Natural killer cell (primary cell): ENCODE data around the gene C10orf71. TPM values are rescaled to one million over a fixed set of nuclear protein-coding genes. Genes with fewer than 3 reads are reported as not detected.

Source experiments
- ATAC-seq, 3 donors: fragments of 150-1000 bp in 2 of 3; fragments of 200-7000 bp in 1 of 3; cut with Tn5 transposase; 1 replicate in 1 of 3; 2 replicates in 2 of 3; pipeline ENCODE4 v1.10.0; 2021; ENCODE audit warnings: mild to moderate bottlenecking in 2 of 3, moderate library complexity in 2 of 3
- DNase-seq, 2 donors: peaks; one replicate each; pipeline versions ENCODE4 v3.0.0 to v3.0.0-alpha.2; 2013 to 2021; ENCODE audit warnings: mixed read lengths in 1 of 2
- H3K27ac ChIP-seq: one replicate; pipeline ENCODE4 v1.5.1; 2013; ENCODE audit warnings: mild to moderate bottlenecking, low read length
- H3K27me3 ChIP-seq: one replicate; pipeline ENCODE4 v1.6.1; 2013; ENCODE audit warnings: low read length; ENCODE audit not compliant: control insufficient read depth, insufficient read depth
- H3K36me3 ChIP-seq: one replicate; pipeline ENCODE4 v1.6.1; 2013; ENCODE audit warnings: low read length; ENCODE audit not compliant: control insufficient read depth, insufficient read depth
- H3K4me1 ChIP-seq: one replicate; pipeline ENCODE4 v1.6.1; 2013; ENCODE audit warnings: low read length; ENCODE audit not compliant: control insufficient read depth, insufficient read depth
- H3K4me3 ChIP-seq: one replicate; pipeline ENCODE4 v1.5.1; 2013; ENCODE audit warnings: low read length
- H3K9me3 ChIP-seq: one replicate; pipeline ENCODE4 v1.6.1; 2013; ENCODE audit warnings: low read length; ENCODE audit not compliant: control insufficient read depth, insufficient read depth
- H3K27ac Mint-ChIP-seq, 2 donors: one replicate each; pipeline ENCODE4 v1.8.0; 2022; ENCODE audit warnings: mild to moderate bottlenecking in 2 of 2, mixed read lengths in 2 of 2, moderate library complexity in 1 of 2
- H3K27me3 Mint-ChIP-seq, 2 donors: one replicate each; pipeline ENCODE4 v1.8.0; 2022; ENCODE audit warnings: low read depth in 2 of 2, mixed read lengths in 2 of 2
- H3K36me3 Mint-ChIP-seq: one replicate; pipeline ENCODE4 v1.8.0; 2022; ENCODE audit warnings: mixed read lengths
- H3K4me1 Mint-ChIP-seq, 2 donors: one replicate each; pipeline ENCODE4 v1.8.0; 2022; ENCODE audit warnings: mixed read lengths in 2 of 2
- H3K4me3 Mint-ChIP-seq: one replicate; pipeline ENCODE4 v1.8.0; 2022; ENCODE audit warnings: mild to moderate bottlenecking, moderate library complexity, mixed read lengths
- H3K9me3 Mint-ChIP-seq, 2 donors: one replicate each; pipeline ENCODE4 v1.8.0; 2022; ENCODE audit warnings: mixed read lengths in 2 of 2
- CTCF ChIP-seq: fragments of 200-600 bp; IDR thresholded peaks from one replicate; pipeline ENCODE4 v1.8.0; 2022; ENCODE audit warnings: antibody characterized with exemption
- WGBS: methylation state at CpG from one replicate; pipeline ENCODE4 v1.1.7; 2013; ENCODE audit warnings: missing lambda C conversion rate; ENCODE audit not compliant: insufficient coverage; 5-methylcytosine and 5-hydroxymethylcytosine counted together
- intact Hi-C: fragments of 100-400 bp; cut with micrococcal nuclease; formaldehyde crosslinking; loops from one replicate; pipeline ENCODE4 v1.14.2; 2022
- total RNA-seq, 4 donors: library from RNA; stranded (reverse); fragments of 120-200 nt in 1 of 4; gene quantifications; one replicate each; pipeline versions ENCODE4 v1.2.3 to v1.2.4, GENCODE V29; 2013 to 2022

The C10orf71 gene
- total RNA-seq, 3 donors from 2014 or later (not counting 1 experiment from before 2014, with no cell fraction given), result not detected

DNA sequence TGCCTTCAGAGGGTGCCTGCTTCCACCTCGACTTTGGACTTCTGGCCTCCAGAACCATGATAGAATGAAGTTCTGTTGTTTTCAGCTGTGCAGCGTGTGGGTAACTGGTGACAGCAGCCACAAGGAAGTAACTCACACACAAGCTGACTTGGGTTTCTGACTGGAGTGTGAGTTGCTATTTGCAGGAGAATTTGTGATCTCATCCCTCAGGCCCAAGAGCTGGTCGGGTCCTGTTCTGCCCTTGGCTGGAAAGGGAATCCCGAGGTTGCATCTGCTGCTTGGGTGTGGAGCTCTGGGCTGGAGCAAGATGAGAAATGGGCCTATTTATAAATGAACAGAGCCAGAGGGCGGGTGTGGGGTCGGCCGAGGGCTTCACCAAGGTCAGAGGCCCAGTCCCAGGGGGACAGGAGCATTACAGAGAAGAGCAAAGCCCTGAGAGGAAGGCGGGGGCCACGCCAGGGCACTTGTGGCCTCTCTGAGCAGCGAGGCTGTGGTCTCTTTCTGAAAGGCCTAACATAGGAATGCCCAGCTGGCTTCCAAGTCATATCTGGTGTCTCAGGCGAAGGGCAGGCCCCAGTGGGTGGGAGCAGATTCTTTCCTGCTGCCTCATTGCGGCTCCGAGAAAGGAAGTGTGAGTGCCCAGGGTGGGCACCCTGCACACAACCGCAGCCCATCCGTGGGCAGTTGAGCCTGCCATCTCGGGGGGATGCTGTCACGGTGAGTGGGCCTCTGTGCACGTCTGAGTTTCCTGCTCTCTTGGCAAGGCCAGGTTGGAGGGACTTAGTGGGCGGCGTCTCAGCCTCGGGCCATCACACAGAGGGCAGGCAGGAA, 26.5 kb upstream of the C10orf71 start:
- no peak for TF ChIP-seq CTCF
- intact Hi-C loops, result loop anchor here (5.0 kb wide), 1 partner anchor 85 kb away; the partner anchor contains the start of gene TMEM273
- Mint-ChIP-seq H3K27me3 (no peaks in the 10 kb centered on the region), H3K36me3 (peaks cover 3% of the 10 kb centered on the region), H3K4me1 (peaks cover 23 to 35% of the 10 kb centered on the region in 2 donors), H3K27ac (peak overlapping the region; percentile 93), H3K4me3 (peak overlapping the region; percentile 74), H3K9me3 (no peaks in the 10 kb centered on the region)
- Histone ChIP-seq H3K27ac (peak overlapping the region; percentile 66), H3K27me3 (no peaks in the 10 kb centered on the region), H3K4me3 (no peak overlapping the region), H3K4me1 (peaks cover 34% of the 10 kb centered on the region), H3K9me3 (no peaks in the 10 kb centered on the region), H3K36me3 (no peaks in the 10 kb centered on the region)
- DNase-seq (no peak), ATAC-seq (peak; percentile 53 to 66 (median 64))
- 22% methylated on average over 21 of the region's 21 CpGs for WGBS

- intact Hi-C loops, result loop anchor here (5.0 kb wide), 1 partner anchor 86 kb away; the partner anchor contains the start of gene TMEM273
- H3K27me3 Mint-ChIP-seq, result no peaks in the 10 kb centered on the region
- H3K4me1 ChIP-seq, result peaks cover 36% of the 10 kb centered on the region
Observed at GRCh38 chr10:49273082-49273465, 25.9 kb upstream of the C10orf71 start.

GRCh38 chr10:49273626-49274025, 25.3 kb upstream of the C10orf71 start:
- intact Hi-C loops, result loop anchor here (5.0 kb wide), 1 partner anchor 86 kb away; the partner anchor contains the start of gene TMEM273
- no peaks in the 10 kb centered on the region for H3K36me3 ChIP-seq
- WGBS, result 96% methylated on average over 8 of the region's 8 CpGs
- TF ChIP-seq CTCF, result no peak
- Mint-ChIP-seq H3K27ac (peak overlapping the region; percentile 93), H3K9me3 (no peaks in the 10 kb centered on the region), H3K27me3 (no peaks in the 10 kb centered on the region), H3K4me1 (peaks cover 23 to 35% of the 10 kb centered on the region in 2 donors), H3K36me3 (no peaks in the 10 kb centered on the region), H3K4me3 (no peak overlapping the region)
- no peaks in the 10 kb centered on the region for H3K9me3 ChIP-seq
- H3K27me3 ChIP-seq, result no peaks in the 10 kb centered on the region
- ATAC-seq (no peak), DNase-seq (no peak)
- H3K4me3 ChIP-seq, result no peak overlapping the region
- H3K4me1 ChIP-seq, result peaks cover 38% of the 10 kb centered on the region
- H3K27ac ChIP-seq, result no peak overlapping the region

More at GRCh38 chr10:49273082-49273465, 25.9 kb upstream of the C10orf71 start:
- Histone ChIP-seq H3K36me3 (no peaks in the 10 kb centered on the region), H3K4me3 (no peak overlapping the region), H3K27me3 (no peaks in the 10 kb centered on the region), H3K27ac (peak overlapping the region; percentile 66), H3K9me3 (no peaks in the 10 kb centered on the region)
- TF ChIP-seq CTCF, result no peak
- H3K9me3 Mint-ChIP-seq, result no peaks in the 10 kb centered on the region
- ATAC-seq, result peak; percentile 58 to 76 (median 68)
- H3K4me1 Mint-ChIP-seq, result peaks cover 23 to 35% of the 10 kb centered on the region in 2 donors
- no peaks in the 10 kb centered on the region for H3K36me3 Mint-ChIP-seq
- peak overlapping the region; percentile 74 for H3K4me3 Mint-ChIP-seq
- DNase-seq, result no peak
- peak overlapping the region; percentile 93 for H3K27ac Mint-ChIP-seq
- 83% methylated on average over 1 of the region's 1 CpG for WGBS
